ENCODE results near the gene NOL4L.

Gene NOL4L

DNA sequence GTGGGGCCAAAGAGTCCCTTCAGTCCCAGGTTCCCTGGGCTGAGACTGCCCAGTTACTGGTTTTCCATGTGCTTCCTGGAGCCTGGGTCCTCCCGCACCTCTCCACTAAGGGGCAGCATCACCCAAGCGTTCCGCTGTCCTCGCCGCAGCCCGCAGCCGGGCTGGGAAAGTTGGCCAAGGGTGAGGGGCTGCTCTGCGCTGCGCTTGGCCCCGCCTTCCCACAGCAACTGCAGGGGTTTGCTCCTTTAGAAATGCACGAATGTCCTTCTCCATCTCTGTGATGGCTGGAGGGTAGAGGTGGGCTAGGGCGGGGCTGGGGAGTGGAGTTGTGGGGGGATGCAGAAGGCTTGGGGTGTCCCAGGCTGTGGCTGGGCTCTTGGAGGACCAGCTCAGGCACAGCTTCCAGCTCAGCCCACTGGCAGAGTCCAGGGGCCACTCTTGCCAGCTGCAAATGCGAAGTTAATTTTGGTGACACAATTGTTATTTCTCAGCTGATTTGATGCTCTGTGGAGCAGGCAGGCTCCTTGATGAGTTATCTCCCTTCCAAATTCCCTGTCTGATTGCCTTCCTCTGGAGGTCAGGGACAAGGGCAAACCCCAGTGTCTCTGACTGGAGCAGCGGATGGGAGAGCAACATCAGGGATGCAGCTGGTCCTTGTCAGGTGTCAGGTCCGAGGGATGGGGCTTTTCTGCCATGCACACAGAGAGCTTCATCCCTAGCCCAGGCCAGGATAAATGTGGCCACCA lies 63.2 kb downstream of the NOL4L start:
- DNase-seq = no peak

DNA sequence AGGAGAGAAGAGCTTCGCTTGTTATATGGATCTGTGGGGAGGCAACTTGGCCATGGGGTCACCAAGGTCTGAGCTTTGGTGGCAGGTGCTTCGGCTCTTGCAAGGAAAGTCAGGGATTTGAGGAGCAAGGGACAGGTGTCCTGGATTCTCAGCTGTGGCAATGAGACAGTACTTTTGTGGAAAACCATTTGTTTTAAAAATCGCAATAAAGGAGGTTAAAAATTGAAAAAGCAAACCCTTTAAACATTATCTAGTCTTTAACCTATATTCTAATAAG lies 64.3 kb downstream of the NOL4L start:
- DNase-seq = no peak

DNA sequence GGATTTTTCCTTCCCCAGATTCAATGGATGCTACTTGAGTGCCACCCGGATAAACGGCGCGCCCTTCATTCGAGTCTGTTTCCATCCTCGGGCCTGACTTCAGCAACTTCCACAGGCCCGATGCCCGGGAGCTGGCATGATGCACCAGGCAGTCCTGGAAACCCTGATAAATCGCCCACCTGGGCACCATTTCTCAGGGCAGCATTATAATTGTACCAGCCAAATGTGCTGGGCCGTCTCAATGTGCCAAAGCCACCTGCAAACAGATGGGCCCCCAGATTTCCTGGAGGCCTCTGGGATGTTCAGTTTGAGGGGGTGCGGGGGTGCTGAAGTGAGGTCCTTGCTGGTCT lies 65.8 kb downstream of the NOL4L start:
- DNase-seq = no peak

DNA sequence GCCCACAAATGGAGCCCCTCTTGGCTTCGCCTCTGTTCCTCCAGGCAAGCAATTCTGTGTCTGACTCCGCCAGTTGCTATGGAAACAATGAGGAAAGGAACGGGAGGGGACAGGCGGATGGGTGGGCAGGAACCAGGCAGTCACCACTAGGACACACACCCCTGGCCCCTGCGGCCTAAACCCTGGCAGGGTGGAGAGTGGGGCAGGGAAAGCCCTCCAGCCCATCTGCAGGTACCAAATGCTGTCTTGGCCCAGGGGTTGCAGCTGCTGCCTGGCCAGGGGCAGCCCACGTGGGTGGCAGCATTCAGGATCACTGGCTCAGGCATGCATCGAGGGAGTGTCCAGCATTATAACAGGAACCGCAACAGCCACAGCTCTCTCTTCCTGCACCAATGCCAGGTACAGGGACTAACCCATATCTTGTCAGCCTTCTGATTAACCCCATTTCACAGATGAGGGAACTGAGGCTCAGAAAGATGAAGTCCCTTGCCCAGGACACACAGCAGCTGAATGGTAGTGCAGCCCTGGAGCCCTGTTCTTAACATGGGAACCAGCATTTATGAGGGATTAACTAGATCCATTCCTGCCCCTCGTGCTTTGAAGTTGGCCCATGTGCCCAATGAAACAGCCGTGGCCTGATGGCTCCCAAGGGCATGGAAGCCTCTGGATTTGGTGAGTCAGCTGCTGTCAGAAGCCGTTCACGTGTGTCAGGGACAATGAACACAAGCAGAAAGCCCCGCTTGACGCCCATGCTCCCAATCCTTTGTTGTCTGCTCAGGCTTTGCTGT lies 66.3 kb downstream of the NOL4L start:
- no peak for DNase-seq

DNA sequence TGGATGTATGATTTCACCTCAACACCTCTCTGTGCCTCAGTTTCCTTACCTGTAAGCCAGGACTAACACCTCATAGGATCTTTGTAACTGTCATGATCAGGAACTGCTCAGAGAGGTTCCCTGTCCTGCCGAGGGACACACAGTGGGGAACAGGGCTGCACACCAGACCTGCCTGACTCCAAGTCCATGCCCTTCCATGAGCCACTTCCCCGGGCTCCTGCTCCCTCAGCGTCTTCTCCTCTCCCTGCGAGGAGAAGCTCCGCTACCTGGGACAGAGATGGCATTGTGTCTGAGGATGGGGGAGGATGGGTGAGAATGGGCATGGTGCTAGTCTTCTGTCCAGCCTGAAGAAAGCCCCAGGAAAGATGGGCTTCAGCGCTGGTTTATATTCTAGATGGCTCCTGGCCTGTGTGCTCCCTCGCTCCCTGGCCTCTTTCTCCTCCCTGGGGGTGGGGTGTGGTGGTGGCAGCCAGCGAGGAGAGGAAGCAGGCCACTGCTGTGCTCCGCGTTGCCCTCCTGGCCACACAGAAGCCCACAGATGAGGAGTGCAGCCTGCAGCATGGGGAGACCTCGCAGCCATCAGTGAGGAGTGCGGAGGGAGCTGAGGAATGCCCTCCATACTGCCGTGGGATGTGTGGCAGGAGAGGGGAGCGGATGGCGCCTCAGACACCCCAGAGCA lies 67.1 kb downstream of the NOL4L start:
- DNase-seq = no peak

DNA sequence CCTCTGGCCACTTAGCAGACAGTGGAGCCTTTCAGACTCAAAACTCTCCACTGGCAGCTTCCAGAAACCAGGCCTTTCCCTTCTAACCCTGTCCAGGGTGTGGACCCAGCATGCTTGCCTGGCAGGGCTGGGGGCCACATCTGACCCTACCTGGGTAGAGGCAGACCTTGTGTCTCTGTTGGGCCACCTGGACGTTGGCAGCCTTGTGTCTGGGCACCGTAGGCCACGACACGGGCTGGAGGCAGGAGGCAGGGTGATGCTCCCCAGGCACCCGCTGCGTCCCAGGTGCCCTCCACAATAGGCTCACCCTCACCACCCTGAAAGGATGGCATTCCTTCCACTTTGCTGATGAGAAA lies 67.6 kb downstream of the NOL4L start:
- no peak for DNase-seq

DNA sequence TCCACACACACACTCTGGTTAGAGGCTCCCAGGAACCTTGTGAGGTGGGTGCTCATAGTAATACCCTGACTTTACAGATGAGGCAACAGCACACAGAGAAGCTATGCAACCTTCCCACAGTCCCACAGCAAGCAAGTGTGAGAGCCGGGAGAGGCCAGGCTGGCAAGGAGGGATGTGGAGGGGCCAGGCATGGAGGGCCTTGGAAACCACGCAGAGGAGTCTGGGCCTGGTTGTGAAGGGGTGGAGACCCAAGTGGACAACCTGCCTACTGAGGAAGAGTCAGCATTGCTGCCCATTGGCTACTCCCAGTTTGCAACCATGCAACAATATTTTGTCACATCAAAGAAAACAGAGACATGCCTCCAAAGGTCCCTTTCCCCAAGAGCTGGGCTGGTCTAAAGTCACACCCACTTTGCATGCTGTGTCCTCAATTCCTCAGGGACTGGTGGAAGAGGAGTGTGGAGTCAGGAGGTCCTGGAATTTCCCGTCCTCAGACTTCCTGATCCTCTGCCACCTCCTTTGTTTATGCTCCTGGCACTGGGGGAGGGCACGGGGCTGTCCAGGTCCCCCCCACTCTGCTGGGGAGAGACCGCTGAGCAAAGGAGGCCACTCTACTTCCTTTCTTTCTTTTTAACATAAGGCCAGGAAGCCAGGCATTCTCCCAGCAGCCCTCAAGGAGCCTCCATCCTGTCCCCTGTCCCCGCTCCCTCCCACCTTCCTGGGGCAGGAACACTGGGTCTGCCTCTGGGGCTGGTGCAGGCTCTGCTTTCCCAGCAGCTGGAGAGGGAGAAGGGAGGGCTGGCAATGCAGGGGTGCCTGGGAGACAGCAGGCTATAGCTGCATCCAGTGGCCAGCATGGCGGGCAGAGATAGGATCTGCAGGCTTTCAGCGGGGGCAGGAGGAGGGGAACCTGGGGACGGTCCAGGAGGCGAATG lies 68.3 kb downstream of the NOL4L start:
- DNase-seq = no peak

DNA sequence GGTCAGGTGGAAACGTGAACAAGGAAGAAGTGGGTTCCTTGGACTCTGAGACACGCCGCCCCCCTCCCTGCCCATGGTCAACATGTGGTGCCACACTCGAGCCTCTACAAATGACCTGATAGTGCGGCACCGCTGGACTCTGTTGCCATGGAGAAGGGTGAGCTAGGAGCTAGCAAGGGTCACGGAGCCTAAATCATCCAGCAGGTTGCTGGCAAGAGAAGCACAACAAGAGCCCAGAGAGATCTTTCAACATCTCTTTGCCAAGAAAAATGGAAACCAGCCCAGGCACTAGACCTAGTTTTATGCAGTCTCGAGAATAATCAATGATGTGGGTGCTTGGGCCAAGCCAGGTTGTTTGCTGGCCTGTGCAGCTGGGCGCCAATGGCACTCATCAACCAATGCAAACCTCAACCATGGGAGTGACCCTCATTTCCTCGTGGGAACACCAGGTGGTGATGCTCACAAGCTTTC lies 69.5 kb downstream of the NOL4L start:
- DNase-seq = no peak

DNA sequence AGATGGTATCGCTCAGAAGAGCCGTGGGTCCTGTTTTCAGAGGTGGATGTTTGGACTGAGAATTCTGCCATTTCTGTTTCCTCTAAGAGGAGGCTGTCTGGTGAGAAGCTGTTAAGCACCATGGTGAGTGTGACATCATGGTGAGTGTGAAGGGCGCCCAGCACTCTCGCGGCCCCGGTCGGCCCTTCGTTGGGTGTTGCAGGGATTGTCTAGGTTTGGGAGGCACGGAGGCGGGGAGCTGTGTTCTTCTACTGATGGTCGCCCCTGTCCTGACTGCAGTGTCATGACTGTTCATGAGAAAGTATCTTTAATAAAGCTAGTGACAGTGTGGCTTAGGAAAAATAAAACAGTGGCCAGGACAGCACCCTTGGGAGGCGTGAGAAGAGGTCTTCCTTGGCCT lies 70.4 kb downstream of the NOL4L start:
- no peak for DNase-seq

DNA sequence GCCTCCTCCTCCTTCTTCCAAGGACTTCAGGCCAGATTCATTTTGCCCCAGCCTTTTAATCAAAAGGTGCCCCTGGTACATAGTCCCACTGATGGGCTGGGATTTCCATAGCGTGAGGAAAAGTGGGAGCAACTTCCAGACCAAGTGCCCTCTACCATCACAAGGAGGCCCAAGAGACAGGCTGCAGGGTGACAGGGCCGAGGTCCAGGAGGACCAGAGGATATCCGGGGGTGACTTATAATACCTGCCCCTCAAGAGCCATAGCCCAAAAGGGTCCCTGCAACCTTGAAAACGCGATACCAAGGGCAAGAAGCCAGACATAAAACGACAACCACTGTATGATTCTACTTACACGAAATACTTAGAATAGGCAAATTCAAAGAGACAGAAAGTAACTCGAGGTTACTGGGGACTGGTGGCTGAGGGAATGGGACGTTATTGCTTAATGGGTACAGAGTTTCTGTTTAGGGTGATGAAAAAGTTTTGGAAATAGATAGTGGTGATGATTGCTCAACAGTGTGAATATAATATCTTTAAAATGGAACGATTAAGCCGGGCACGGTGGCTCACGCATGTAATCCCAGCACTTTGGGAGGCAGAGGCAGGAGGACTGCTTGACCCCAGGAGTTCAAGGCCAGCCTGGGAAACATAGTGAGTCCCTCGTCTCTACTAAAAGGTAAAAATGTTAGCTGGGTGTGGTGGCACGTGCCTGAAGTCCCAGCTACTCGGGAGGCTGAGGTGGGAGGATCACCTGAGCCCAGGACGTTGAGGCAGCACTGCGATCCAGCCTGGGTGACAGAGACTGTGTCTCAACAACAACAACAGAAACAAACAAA lies 71.9 kb downstream of the NOL4L start:
- no peak for DNase-seq

DNA sequence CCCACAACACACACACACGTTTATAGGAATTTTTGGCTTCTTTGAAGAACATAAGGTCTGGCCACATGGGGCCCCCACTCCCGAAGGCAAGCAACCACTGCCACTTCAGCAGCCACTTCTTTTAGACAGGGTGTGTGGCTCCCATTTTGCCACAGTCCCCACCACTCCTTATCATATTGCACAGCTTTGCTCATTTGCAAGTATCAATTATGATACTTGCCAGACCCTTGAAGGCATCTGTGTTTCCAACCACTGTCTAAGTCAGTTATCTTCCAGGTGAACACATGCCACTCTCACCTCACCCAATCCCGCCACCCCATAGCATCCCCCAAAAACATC lies 73.1 kb downstream of the NOL4L start:
- no peak for DNase-seq

DNA sequence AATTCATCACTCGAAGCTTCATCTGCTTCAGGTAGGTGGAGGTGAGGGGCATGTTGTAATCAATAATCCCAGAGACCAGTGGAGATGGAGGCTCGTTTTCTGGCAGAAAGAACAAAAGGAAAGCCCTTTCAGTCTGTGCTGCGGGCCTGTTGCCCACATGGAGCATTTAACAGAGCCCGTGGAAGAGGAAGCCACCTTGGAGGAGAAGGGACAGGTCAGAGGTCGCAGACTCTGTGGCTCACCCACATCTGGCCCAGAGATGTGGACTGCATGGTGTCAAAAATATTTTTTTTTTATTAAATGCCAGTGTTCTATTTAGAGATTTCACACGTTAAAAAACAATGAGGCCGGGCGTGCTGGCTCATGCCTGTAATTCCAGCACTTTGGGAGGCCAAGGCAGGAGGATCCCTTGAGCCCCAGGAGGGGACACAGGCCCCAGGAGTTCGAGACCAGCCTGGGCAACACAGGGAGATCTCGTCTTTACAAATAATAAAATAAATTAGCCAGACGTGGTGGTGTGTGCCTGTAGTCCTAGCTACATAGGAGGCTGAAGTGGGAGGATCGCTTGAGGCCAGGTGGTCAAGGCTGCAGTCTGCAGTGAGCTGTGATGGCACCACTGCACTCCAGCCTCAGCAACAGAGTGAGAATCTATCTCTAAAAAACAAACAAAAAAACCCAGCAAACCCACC lies 73.6 kb downstream of the NOL4L start:
- DNase-seq = no peak

DNA sequence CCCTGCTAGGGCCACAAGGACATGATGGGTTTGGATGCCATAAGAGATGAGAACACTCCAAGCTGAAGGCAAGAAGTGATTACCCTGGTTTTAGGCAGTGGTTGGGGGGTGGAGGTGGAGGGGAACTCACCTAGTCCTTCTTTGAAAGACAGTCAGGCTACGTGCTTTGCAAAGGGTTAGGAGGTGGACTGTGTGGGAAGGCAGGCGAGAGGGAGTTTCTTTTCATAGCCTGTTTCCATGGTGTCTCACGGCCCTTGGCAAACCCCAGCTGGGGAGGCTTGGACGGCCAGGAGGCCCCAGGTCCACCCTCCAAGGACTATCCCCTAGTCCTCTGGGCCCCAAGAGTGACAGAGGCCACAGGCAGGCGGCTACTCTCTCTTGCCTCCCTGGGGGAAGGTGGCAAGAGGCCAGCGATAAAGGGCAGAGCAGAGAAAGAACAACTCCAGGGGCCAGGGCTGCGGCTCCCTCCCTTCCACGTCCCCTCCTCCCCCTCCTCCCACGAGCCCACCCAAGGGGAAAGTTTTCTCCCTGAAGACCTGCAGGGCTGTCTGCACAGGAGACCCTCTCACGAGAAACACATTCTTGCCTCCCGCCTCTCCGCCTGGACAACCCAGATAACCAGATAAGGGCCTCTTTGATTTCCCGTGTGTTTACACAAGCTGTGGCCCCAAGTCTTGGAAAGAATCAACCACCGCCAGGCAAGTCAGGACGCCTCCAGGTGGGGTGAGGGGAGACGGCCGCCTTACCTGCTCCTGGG lies 74.4 kb downstream of the NOL4L start:
- no peak for DNase-seq

DNA sequence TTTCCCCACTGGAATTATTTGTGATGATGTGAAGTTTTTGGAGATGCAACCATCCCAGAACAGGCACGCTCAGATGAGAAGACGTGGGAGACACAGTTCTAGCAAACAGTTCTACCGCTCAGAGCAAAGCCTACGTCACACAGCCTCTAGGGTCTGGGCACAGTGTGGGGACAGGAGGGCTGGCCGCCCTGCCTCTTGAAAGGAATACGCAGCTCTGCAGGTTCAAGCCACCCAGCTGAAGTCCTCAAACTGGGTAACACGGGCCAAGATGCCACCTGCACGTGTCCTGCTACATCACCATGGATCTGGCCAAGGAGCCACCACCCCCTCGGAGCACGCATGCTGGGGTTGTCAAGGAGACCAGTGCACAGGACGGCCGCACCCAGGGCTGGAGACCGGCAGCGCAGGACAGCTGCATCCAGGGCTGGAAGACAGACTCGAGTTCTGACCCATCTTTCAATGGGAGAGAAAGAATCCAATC lies 75.0 kb downstream of the NOL4L start:
- DNase-seq = no peak

DNA sequence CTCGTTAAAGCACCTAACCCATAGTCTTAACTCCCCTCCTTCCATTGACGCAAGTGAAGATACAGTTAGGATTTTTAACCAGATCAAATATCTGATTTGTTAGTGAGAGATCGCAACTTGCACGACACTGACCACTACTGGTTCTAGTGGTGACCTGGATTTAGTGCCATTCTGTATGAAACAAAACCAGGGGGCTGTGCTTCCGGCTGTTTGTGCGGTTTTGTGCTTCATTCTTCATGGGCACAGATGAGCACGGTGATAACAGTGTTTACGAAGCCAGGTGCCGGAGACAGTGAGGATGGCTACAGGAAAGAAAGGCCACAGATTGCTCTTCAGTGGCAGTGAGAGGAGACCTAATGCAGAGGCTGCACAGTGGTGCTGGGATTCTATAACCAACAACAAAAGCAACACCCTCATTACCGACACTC lies 75.5 kb downstream of the NOL4L start:
- DNase-seq = no peak

DNA sequence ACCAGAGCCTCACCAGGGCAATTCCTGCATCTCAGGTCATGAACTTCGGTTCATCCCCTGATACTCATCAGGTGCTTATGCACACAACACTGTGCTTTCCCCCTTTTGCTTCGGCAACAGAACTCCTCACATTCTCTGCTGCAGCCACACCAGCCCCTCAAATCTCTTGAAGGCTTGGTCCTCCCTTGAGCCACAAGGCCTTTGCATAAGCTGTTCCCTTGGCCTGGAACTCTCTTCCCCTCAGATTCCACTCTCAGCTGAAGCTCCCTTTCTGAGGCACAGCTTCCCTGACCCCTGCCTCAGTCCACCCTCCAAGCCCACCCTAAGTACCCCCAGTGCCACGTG lies 76.4 kb downstream of the NOL4L start:
- no peak for DNase-seq

DNA sequence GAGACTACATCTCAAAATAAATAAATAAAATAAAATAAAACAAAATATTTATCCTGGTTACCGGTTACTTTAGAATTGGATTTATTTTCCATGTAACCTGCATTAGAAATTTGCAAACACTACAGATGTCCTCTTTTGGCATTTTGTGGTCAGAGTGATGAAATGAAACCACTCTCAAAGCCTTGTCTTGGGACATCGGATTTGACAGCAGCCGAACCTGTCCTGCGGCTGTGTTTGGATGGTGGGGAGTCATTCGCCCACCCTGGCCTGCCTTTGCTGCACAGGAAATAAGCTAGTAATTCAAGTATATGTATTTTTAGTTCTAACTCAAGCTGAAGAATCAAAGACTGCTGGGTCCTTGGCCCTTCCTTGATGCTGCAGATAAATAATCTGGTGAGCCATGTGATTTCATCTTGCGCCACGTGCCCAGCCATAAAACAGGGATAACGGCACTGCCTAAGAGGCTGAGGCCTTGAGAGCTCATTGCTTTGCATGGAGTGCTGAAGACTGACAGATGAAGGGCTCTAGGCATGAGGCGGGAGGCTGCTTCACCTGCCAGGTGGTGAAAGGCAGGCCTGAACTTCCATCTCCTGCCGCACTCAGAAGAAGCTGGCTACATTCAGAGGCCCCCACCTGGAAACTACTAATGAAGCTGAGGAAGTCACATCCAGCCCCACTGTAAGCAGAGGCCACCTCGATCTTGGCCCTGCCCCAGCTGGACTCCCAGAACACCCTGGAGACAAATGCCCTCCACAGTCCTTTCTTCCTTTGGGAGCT lies 76.9 kb downstream of the NOL4L start:
- DNase-seq = no peak

DNA sequence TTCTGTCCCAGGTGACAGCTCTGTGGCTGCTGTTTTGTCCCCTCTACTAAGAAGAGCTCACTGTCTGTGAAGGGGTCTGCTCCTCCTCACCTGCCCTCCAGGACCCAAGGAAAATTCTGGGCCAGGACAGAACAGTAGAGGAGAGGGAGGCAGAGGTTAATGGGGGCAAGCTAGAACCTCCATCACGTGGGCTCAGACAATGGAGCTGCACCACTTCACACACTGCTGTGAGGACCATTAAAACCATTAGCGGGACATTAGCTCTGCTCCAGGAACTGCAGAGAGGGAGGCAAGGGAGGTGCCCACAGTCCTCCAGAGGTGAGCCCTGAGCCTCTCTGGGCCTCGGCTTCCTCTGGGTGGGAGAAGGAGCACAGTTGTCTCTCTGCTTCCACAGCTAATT lies 78.4 kb downstream of the NOL4L start:
- DNase-seq = no peak

DNA sequence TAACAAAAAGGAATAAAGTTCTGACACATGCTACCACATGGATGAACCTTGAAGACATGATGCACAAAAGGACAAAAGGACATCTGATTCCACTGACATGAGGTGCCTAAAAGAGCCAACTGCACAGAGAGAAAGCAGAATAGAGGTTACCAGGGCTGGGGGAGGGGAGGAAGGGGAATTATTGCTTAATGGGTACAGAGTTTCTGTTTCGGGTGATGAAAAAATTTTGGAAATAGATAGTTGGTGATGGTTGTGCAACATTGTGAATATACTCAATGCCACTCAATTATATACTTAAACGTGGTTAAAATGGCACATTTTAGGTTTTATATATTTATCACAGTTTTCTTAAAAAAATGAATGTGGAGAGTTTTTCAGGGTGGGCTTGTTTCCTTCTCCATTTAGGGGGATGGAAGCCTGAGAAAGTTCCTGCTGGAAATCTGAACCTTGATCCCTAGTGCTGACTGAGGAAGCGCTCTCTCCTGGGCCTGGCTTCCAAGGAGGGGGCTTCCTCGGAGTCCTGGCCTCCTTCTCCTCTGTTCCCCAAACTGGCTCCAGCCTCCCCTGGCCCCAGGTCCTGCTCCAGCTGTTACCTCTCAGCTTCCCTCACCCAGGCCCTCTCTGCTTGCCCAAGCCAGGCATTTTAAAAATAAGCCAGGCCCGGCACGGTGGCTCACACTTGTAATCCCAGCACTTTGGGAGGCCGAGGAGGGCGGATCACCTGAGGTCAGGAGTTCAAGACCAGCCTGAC lies 79.2 kb downstream of the NOL4L start:
- no peak for DNase-seq
